ENCODE measurements around the gene HEXIM1. TPM values are rescaled to one million over a fixed set of nuclear protein-coding genes. Genes with fewer than 3 reads are reported as not detected.

The HEXIM1 gene
- polyA plus RNA-seq, 3 donors = 2.2 to 14.8 (median 2.5) TPM

GRCh38 chr17:45115015-45115625 lies 33.2 kb upstream of the HEXIM1 start:
- Histone ChIP-seq H4K20me1 (ENCODE audit: insufficient read depth, low read length) (no peaks in the 10 kb centered on the region), H3K4me2 (replicated peaks; ENCODE audit: extremely low read depth, low read length, poor library complexity, severe bottlenecking) (no peak overlapping the region), H3K27ac (ENCODE audit: low read depth in 1 of 2, low read length in 2 of 2) (no peak overlapping the region), H3K4me3 (replicated peaks in 1 of 3; ENCODE audit: low read depth in 2 of 3, low read length in 3 of 3) (no peak overlapping the region), H3K36me3 (replicated peaks in 1 of 2; ENCODE audit: control insufficient read depth in 1 of 2, insufficient read depth in 2 of 2, low read length in 2 of 2) (no peaks in the 10 kb centered on the region), H3K9ac (ENCODE audit: insufficient read depth, low read length, poor library complexity, severe bottlenecking) (no peak overlapping the region), H3K4me1 (ENCODE audit: control insufficient read depth in 1 of 2, insufficient read depth in 2 of 2, low read length in 2 of 2) (no peaks in the 10 kb centered on the region), H3K27me3 (ENCODE audit: control insufficient read depth in 2 of 2, insufficient read depth in 2 of 2, low read length in 2 of 2) (peaks cover 0 to 4% of the 10 kb centered on the region in 2 donors), H3K79me2 (ENCODE audit: insufficient read depth, low read length) (no peaks in the 10 kb centered on the region), H2AFZ (ENCODE audit: insufficient read depth, low read depth, low read length, poor library complexity, severe bottlenecking) (no peak overlapping the region), H3K9me3 (replicated peaks in 1 of 2; ENCODE audit: control insufficient read depth in 1 of 2, insufficient read depth in 1 of 2, low read length in 2 of 2) (no peaks in the 10 kb centered on the region)
- no peak for DNase-seq
- intact Hi-C loops (cut with micrococcal nuclease) = no loop called here
- WGBS (ENCODE audit: insufficient coverage) = 95% methylated on average over 17 of the region's 26 CpGs
- no peak for TF ChIP-seq CTCF (IDR thresholded peaks at IDR 0.05)
- Mint-ChIP-seq H3K4me3 (no peak overlapping the region), H3K27ac (no peak overlapping the region), H3K36me3 (peaks cover 0 to 2% of the 10 kb centered on the region in 2 donors), H3K27me3 (ENCODE audit: low read depth in 3 of 3) (peaks cover 8 to 15% (median 10%) of the 10 kb centered on the region in 3 donors), H3K9me3 (peaks cover 0 to 1% (median 0%) of the 10 kb centered on the region in 7 donors), H3K4me1 (no peaks in the 10 kb centered on the region)

GRCh38 chr17:45115871-45116270 lies 32.4 kb upstream of the HEXIM1 start:
- Histone ChIP-seq H3K27ac (ENCODE audit: low read depth in 1 of 2, low read length in 2 of 2) (no peak overlapping the region), H3K27me3 (ENCODE audit: control insufficient read depth in 2 of 2, insufficient read depth in 2 of 2, low read length in 2 of 2) (peaks cover 0 to 11% of the 10 kb centered on the region in 2 donors), H3K4me3 (replicated peaks in 1 of 3; ENCODE audit: low read depth in 2 of 3, low read length in 3 of 3) (no peak overlapping the region), H4K20me1 (ENCODE audit: insufficient read depth, low read length) (no peaks in the 10 kb centered on the region), H3K79me2 (ENCODE audit: insufficient read depth, low read length) (no peaks in the 10 kb centered on the region), H2AFZ (ENCODE audit: insufficient read depth, low read depth, low read length, poor library complexity, severe bottlenecking) (no peak overlapping the region), H3K9ac (ENCODE audit: insufficient read depth, low read length, poor library complexity, severe bottlenecking) (no peak overlapping the region), H3K4me2 (replicated peaks; ENCODE audit: extremely low read depth, low read length, poor library complexity, severe bottlenecking) (no peak overlapping the region), H3K4me1 (ENCODE audit: control insufficient read depth in 1 of 2, insufficient read depth in 2 of 2, low read length in 2 of 2) (no peaks in the 10 kb centered on the region), H3K9me3 (replicated peaks in 1 of 2; ENCODE audit: control insufficient read depth in 1 of 2, insufficient read depth in 1 of 2, low read length in 2 of 2) (no peaks in the 10 kb centered on the region), H3K36me3 (replicated peaks in 1 of 2; ENCODE audit: control insufficient read depth in 1 of 2, insufficient read depth in 2 of 2, low read length in 2 of 2) (no peaks in the 10 kb centered on the region)
- DNase-seq = no peak
- intact Hi-C loops (cut with micrococcal nuclease) = no loop called here
- Mint-ChIP-seq H3K36me3 (peaks cover 0 to 3% of the 10 kb centered on the region in 2 donors), H3K27me3 (ENCODE audit: low read depth in 3 of 3) (peaks cover 10 to 23% (median 13%) of the 10 kb centered on the region in 3 donors), H3K4me1 (no peaks in the 10 kb centered on the region), H3K4me3 (no peak overlapping the region), H3K27ac (peak overlapping the region in 1 of 7 donors; percentile 36), H3K9me3 (peaks cover 0 to 1% (median 0%) of the 10 kb centered on the region in 7 donors)
- 56% methylated on average over 7 of the region's 11 CpGs for WGBS (ENCODE audit: insufficient coverage)
- TF ChIP-seq CTCF (IDR thresholded peaks at IDR 0.05) = no peak
